A549 (cell line): ENCODE measurements around the gene MLANA. TPM values are rescaled to one million over a fixed set of nuclear protein-coding genes. Genes with fewer than 3 reads are reported as not detected.

Experiments used
- ATAC-seq, 2 experiments: fragments of 200-7000 bp in 1 of 2; fragments of >200 bp in 1 of 2; cut with Nextera tagmentation in 1 of 2; cut with Tn5 transposase in 1 of 2; 3 replicates each; pipeline versions ENCODE4 v1.8.0 to v1.9.1; 2018 to 2020; ENCODE audit warnings: mild to moderate bottlenecking in 1 of 2, moderate library complexity in 1 of 2
- CTCF ChIA-PET: fragments of 300-600 bp; sonication (Branson Sonifier 250); formaldehyde crosslinking; extraction: SDS; loops from one replicate; lab custom pipeline; 2021; ENCODE audit warnings: antibody characterized with exemption, inconsistent platforms; lab: Yijun Ruan, JAX
- POLR2A ChIA-PET: fragments of 350-600 bp; formaldehyde crosslinking; extraction: SDS; loops from one replicate; lab custom pipeline; 2021; ENCODE audit warnings: antibody characterized with exemption, inconsistent platforms; lab: Yijun Ruan, JAX
- DNase-seq, 2 experiments: peaks; one replicate each; pipeline versions ENCODE4 v3.0.0 to v3.0.0-alpha.2; 2011 to 2016; ENCODE audit warnings: low read depth in 1 of 2, low spot score in 1 of 2
- FAIRE-seq: peaks from 2 replicates; lab custom pipeline; 2011; peaks lifted over from hg19 to GRCh38; lab: Jason Lieb, UNC
- H3K27ac ChIP-seq, 2 experiments: fragments of >200 bp; sonication (Bioruptor Twin); formaldehyde crosslinking; 3 replicates each; pipeline ENCODE4 v1.5.1; 2016 to 2017
- H3K4me1 ChIP-seq: fragments of >200 bp; sonication (Bioruptor Twin); formaldehyde crosslinking; 3 replicates; pipeline ENCODE4 v1.6.1; 2016
- H3K4me2 ChIP-seq: fragments of >200 bp; sonication (Bioruptor Twin); formaldehyde crosslinking; 3 replicates; pipeline ENCODE4 v1.6.1; 2016
- H3K4me3 ChIP-seq: fragments of >200 bp; sonication (Bioruptor Twin); formaldehyde crosslinking; 3 replicates; pipeline ENCODE4 v1.5.1; 2016
- H3K9me3 ChIP-seq: fragments of >200 bp; sonication (Bioruptor Twin); formaldehyde crosslinking; 3 replicates; pipeline ENCODE4 v1.6.1; 2016
- CBX2 ChIP-seq: fragments of 200-600 bp; sonication (generic); IDR thresholded peaks from 2 replicates; pipeline ENCODE4 v1.6.1; 2016; ENCODE audit warnings: low read depth, mild to moderate bottlenecking, borderline replicate concordance
- ELK1 ChIP-seq: fragments of 150-350 bp; IDR thresholded peaks from 2 replicates; pipeline ENCODE4 v1.6.1; 2014; ENCODE audit warnings: low read depth, mild to moderate bottlenecking, low read length
- FOSB ChIP-seq: fragments of 250-450 bp; sonication (Bioruptor Pico); IDR thresholded peaks from 2 replicates; pipeline ENCODE4 v1.5.0; 2020; ENCODE audit warnings: mild to moderate bottlenecking, moderate library complexity
- HES2 ChIP-seq: fragments of >200 bp; sonication (Bioruptor Twin); formaldehyde crosslinking; IDR thresholded peaks from 2 replicates; pipeline ENCODE4 v1.6.1; 2016
- HEYL ChIP-seq: fragments of 250-450 bp; sonication (Bioruptor Pico); IDR thresholded peaks from 2 replicates; pipeline ENCODE4 v1.8.0; 2021; ENCODE audit warnings: mild to moderate bottlenecking, moderate library complexity
- HMGXB4 ChIP-seq: fragments of 250-450 bp; sonication (Bioruptor Pico); IDR thresholded peaks from 2 replicates; pipeline ENCODE4 v1.5.0; 2021; ENCODE audit warnings: mild to moderate bottlenecking, moderate library complexity, borderline replicate concordance
- HOXB13 ChIP-seq: fragments of 250-450 bp; sonication (Bioruptor Pico); IDR thresholded peaks from 2 replicates; pipeline ENCODE4 v1.5.0; 2020; ENCODE audit warnings: low read depth, mild to moderate bottlenecking, moderate library complexity
- MAZ ChIP-seq: fragments of 150-350 bp; IDR thresholded peaks from 2 replicates; pipeline ENCODE4 v1.6.1; 2014; ENCODE audit warnings: antibody characterized with exemption, low read depth, low read length, borderline replicate concordance
- MYC ChIP-seq: IDR thresholded peaks from 2 replicates; pipeline ENCODE4 v1.6.1; 2012; ENCODE audit warnings: mild to moderate bottlenecking, inconsistent platforms, low read length, improper control_type of control experiment, borderline replicate concordance
- NPAS2 ChIP-seq: fragments of 250-450 bp; sonication (Bioruptor Pico); IDR thresholded peaks from 2 replicates; pipeline ENCODE4 v1.8.0; 2022; ENCODE audit warnings: mild to moderate bottlenecking, moderate library complexity, borderline replicate concordance
- PHF8 ChIP-seq: fragments of 200-600 bp; sonication (generic); IDR thresholded peaks from 2 replicates; pipeline ENCODE4 v1.6.1; 2016; ENCODE audit warnings: low read depth, mild to moderate bottlenecking, antibody characterized with exemption, moderate library complexity, borderline replicate concordance
- ZNF302 ChIP-seq: fragments of 250-450 bp; sonication (Bioruptor Pico); IDR thresholded peaks from 2 replicates; pipeline ENCODE4 v1.9.0; 2021; ENCODE audit warnings: inconsistent platforms, mild to moderate bottlenecking, moderate library complexity
- WGBS: methylation state at CpG from one replicate; pipeline ENCODE4 v1.1.6; 2017; ENCODE audit errors: missing lambda C conversion rate; 5-methylcytosine and 5-hydroxymethylcytosine counted together
- polyA plus RNA-seq, 4 experiments: library from polyadenylated mRNA; depleted of rRNA in 3 of 4; stranded (reverse); fragments of >200 nt; fragmentation: RNase III in 1 of 4; extraction: RNeasy Plus Mini Kit Qiagen cat#74134 plus additional on column Dnase treatment in 1 of 4; gene quantifications; 2 replicates in 3 of 4; 3 replicates in 1 of 4; pipeline ENCODE4 v1.2.3, GENCODE V29; 2011 to 2017

Gene MLANA
- polyA plus RNA-seq, 2 of the 4 experiments (the other 2 are of a cell fraction), result not detected

DNA sequence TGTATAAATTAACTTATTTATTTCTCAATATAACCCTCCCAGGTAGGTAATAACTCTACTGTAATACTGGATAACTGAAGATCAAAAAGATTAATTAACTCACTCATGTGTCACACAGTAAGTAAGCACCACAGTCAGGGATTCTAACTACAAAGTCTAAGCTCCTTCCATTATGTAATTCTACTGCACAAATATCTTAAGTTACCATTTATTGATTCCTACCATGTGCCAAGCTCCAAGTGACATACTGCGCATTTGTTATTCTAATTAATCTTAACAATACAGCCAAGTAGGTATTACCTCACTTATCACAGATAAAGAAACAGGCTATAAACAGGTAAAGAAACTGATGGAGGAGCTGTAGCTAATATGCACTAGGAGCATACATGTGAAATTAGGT lies 66.5 kb downstream of the MLANA start:
- Histone ChIP-seq H3K4me3 (no peak overlapping the region), H3K27ac (no peak overlapping the region), H3K9me3 (no peaks in the 10 kb centered on the region), H3K4me2 (no peak overlapping the region), H3K4me1 (peaks cover 26% of the 10 kb centered on the region)
- no peak for FAIRE-seq
- ATAC-seq, result no peak
- DNase-seq, result no peak
- TF ChIP-seq ZNF302 (CRISPR knock-in tag), result no peak
- TF ChIP-seq ELK1, result no peak
- no peak for TF ChIP-seq MAZ
- no peak for TF ChIP-seq HES2
- no peak for TF ChIP-seq HEYL (CRISPR knock-in tag)
- TF ChIP-seq HOXB13, result no peak
- TF ChIP-seq MYC, result no peak
- no peak for TF ChIP-seq PHF8
- no peak for TF ChIP-seq HMGXB4 (CRISPR knock-in tag)
- TF ChIP-seq NPAS2 (CRISPR knock-in tag), result no peak
- TF ChIP-seq CBX2, result no peak
- CTCF ChIA-PET, result no interaction called here
- POLR2A ChIA-PET, result no interaction called here
- WGBS, result 97% methylated on average over 1 of the region's 1 CpG

GRCh38 chr9:5958273-5958672 lies 67.6 kb downstream of the MLANA start:
- H3K27ac ChIP-seq, result no peak overlapping the region
- no peak overlapping the region for H3K4me3 ChIP-seq
- no peaks in the 10 kb centered on the region for H3K9me3 ChIP-seq
- H3K4me1 ChIP-seq, result peaks cover 15% of the 10 kb centered on the region
- 92% methylated on average over 6 of the region's 6 CpGs for WGBS
- DNase-seq (no peak), FAIRE-seq (peak; percentile 54), ATAC-seq (no peak)
- TF ChIP-seq CBX2, result no peak
- TF ChIP-seq FOSB, result no peak
- ChIA-PET POLR2A (no interaction called here), CTCF (no interaction called here)
- no peak overlapping the region for H3K4me2 ChIP-seq

Other genes starting within 250 kb of the MLANA start
- gene ERMP1, start 57.8 kb upstream of the MLANA start, polyA plus RNA-seq (2011; rRNA removed), result 53.4 and 66.1 TPM in 2 replicates
- gene ERMP1, start 57.8 kb upstream of the MLANA start, polyA plus RNA-seq (2017; fragmentation: RNase III; extraction: RNeasy Plus Mini Kit Qiagen cat#74134 plus additional on column Dnase treatment), result 22.4 to 27.4 TPM (median 22.5 TPM) in 3 replicates
- gene RANBP6, start 124.7 kb downstream of the MLANA start, polyA plus RNA-seq (2011; rRNA removed), result 16.4 and 17.4 TPM in 2 replicates
- 19.3 to 22.7 TPM (median 19.6 TPM) in 3 replicates for gene RANBP6, start 124.7 kb downstream of the MLANA start, polyA plus RNA-seq (2017; fragmentation: RNase III; extraction: RNeasy Plus Mini Kit Qiagen cat#74134 plus additional on column Dnase treatment)